Measurements from ENCODE around the gene CBFA2T2. TPM values are rescaled to one million over a fixed set of nuclear protein-coding genes. Genes with fewer than 3 reads are reported as not detected.
"Not testable (repeated sequence)": the region's sequence is repeated elsewhere in the genome, so short reads cannot be mapped to it uniquely, and the experiment has no call there.

CBFA2T2 gene
- total and polyA plus RNA-seq, 4 experiments from 2014 or later, result 16.5 to 43.4 (median 33.6) TPM

GRCh38 chr20:33481431-33481941 lies 8.4 kb upstream of the CBFA2T2 start:
- intact Hi-C loops (cut with micrococcal nuclease), result no loop called here
- H3K9me3 ChIP-seq (ENCODE audit: control insufficient read depth in 1 of 2, low read length in 2 of 2), result no peaks in the 10 kb centered on the region
- H3K36me3 ChIP-seq (ENCODE audit: insufficient read depth, low read length), result no peaks in the 10 kb centered on the region
- no peaks in the 10 kb centered on the region for H3K9me3 Mint-ChIP-seq
- no peak overlapping the region for H3K4me3 Mint-ChIP-seq
- no peaks in the 10 kb centered on the region for H3K27me3 ChIP-seq (ENCODE audit: insufficient read depth, low read length)
- no peaks in the 10 kb centered on the region for H3K36me3 Mint-ChIP-seq
- H3K4me3 ChIP-seq (ENCODE audit: low read length in 2 of 2), result no peak overlapping the region
- CTCF ChIA-PET (ENCODE audit: partially characterized antibody), result no interaction called here
- no peaks in the 10 kb centered on the region for H3K4me1 ChIP-seq (ENCODE audit: insufficient read depth, low read length)
- POLR2A ChIA-PET (ENCODE audit: partially characterized antibody), result no interaction called here
- no peak overlapping the region for H3K27ac Mint-ChIP-seq
- peaks cover 0 to 2% (median 0%) of the 10 kb centered on the region in 4 donors for H3K4me1 Mint-ChIP-seq
- no peak for DNase-seq
- H3K27me3 Mint-ChIP-seq, result no peaks in the 10 kb centered on the region
- no peak overlapping the region for H3K27ac ChIP-seq (ENCODE audit: low read depth, low read length)

DNA sequence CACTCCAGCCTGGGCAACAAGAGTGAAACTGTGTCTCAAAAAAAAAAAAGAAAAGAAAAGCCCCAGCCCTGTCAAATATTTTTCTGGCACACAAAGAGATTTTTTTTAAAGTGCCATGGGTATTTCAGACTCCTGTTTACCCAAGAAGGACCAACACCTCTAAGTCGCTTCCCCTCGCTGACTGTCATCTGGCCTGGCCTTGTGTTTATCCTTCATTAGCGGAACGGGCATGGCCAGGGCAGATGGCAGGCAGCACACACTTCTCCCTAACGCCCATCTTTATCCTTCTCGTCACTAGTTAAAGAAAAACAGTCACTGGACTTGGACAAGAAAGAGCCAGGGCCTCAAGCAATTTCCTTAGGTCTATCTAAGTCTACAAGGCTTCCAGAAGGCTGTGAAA lies 7.3 kb upstream of the CBFA2T2 start:
- no peak overlapping the region for H3K4me3 Mint-ChIP-seq
- Histone ChIP-seq H3K27me3 (ENCODE audit: insufficient read depth, low read length) (no peaks in the 10 kb centered on the region), H3K27ac (ENCODE audit: low read depth, low read length) (no peak overlapping the region), H3K4me1 (ENCODE audit: insufficient read depth, low read length) (no peaks in the 10 kb centered on the region), H3K36me3 (ENCODE audit: insufficient read depth, low read length) (no peaks in the 10 kb centered on the region), H3K9me3 (ENCODE audit: control insufficient read depth in 1 of 2, low read length in 2 of 2) (no peaks in the 10 kb centered on the region), H3K4me3 (ENCODE audit: low read length in 2 of 2) (no peak overlapping the region)
- ChIA-PET POLR2A (ENCODE audit: partially characterized antibody) (no interaction called here), CTCF (ENCODE audit: partially characterized antibody) (no interaction called here)
- H3K27ac Mint-ChIP-seq, result peak overlapping the region in 1 of 7 donors; percentile 43
- peaks cover 0 to 2% (median 0%) of the 10 kb centered on the region in 4 donors for H3K4me1 Mint-ChIP-seq
- H3K27me3 Mint-ChIP-seq, result no peaks in the 10 kb centered on the region
- H3K36me3 Mint-ChIP-seq, result no peaks in the 10 kb centered on the region
- intact Hi-C loops (cut with micrococcal nuclease), result no loop called here
- H3K9me3 Mint-ChIP-seq, result no peaks in the 10 kb centered on the region
- DNase-seq, result no peak

- intact Hi-C loops (cut with micrococcal nuclease), result not testable (repeated sequence)
Measured at GRCh38 chr20:33483186-33483585, 6.7 kb upstream of the CBFA2T2 start.

GRCh38 chr20:33488201-33488600 lies 1.7 kb upstream of the CBFA2T2 start:
- peaks cover 8 to 24% (median 17%) of the 10 kb centered on the region in 4 donors for H3K4me1 Mint-ChIP-seq
- H3K4me3 ChIP-seq (ENCODE audit: low read length in 2 of 2), result no peak overlapping the region
- peaks cover 16% of the 10 kb centered on the region for H3K4me1 ChIP-seq (ENCODE audit: insufficient read depth, low read length)
- no peak for DNase-seq
- no peaks in the 10 kb centered on the region for H3K9me3 ChIP-seq (ENCODE audit: control insufficient read depth in 1 of 2, low read length in 2 of 2)
- H3K27me3 ChIP-seq (ENCODE audit: insufficient read depth, low read length), result no peaks in the 10 kb centered on the region
- H3K36me3 ChIP-seq (ENCODE audit: insufficient read depth, low read length), result no peaks in the 10 kb centered on the region
- H3K9me3 Mint-ChIP-seq, result no peaks in the 10 kb centered on the region
- ChIA-PET POLR2A (ENCODE audit: partially characterized antibody) (interaction anchor here (0.7 to 2.9 kb wide), 4 partner anchors 44 to 294 kb away, joined by 3 to 23 read pairs (median 18); partner anchors contain the start of genes PXMP4, SNTA1 and ZNF341), CTCF (ENCODE audit: partially characterized antibody) (interaction anchor here (1.8 kb wide), 1 partner anchor 180 kb away, joined by 9 read pairs; no protein-coding TSS in a partner anchor)
- peak overlapping the region in 2 of 8 donors; percentile 12 to 15 for H3K4me3 Mint-ChIP-seq
- peaks cover 0 to 7% of the 10 kb centered on the region in 2 donors for H3K36me3 Mint-ChIP-seq
- peak overlapping the region in 5 of 7 donors; percentile 10 to 84 (median 54) for H3K27ac Mint-ChIP-seq
- intact Hi-C loops (cut with micrococcal nuclease), result no loop called here
- no peaks in the 10 kb centered on the region for H3K27me3 Mint-ChIP-seq
- H3K27ac ChIP-seq (ENCODE audit: low read depth, low read length), result no peak overlapping the region

More at GRCh38 chr20:33483186-33483585, 6.7 kb upstream of the CBFA2T2 start:
- DNase-seq; POLR2A ChIA-PET (ENCODE audit: partially characterized antibody); H3K36me3 Mint-ChIP-seq; H3K27ac ChIP-seq (ENCODE audit: low read depth, low read length); H3K4me1 ChIP-seq (ENCODE audit: insufficient read depth, low read length); H3K27me3 ChIP-seq (ENCODE audit: insufficient read depth, low read length); H3K9me3 Mint-ChIP-seq; CTCF ChIA-PET (ENCODE audit: partially characterized antibody); H3K36me3 ChIP-seq (ENCODE audit: insufficient read depth, low read length); H3K9me3 ChIP-seq (ENCODE audit: control insufficient read depth in 1 of 2, low read length in 2 of 2); H3K4me1 Mint-ChIP-seq; H3K27me3 Mint-ChIP-seq; H3K4me3 Mint-ChIP-seq; H3K4me3 ChIP-seq (ENCODE audit: low read length in 2 of 2): not testable (repeated sequence)
- H3K27ac Mint-ChIP-seq, result peak overlapping the region in 1 of 7 donors; percentile 43

GRCh38 chr20:33488661-33489494 lies 1.0 kb upstream of the CBFA2T2 start:
- Mint-ChIP-seq H3K4me3 (peak overlapping the region in 3 of 8 donors; percentile 15 to 29 (median 21)), H3K27ac (peak overlapping the region; percentile 55 to 95 (median 70)), H3K4me1 (peaks cover 8 to 24% (median 18%) of the 10 kb centered on the region in 4 donors)
- H3K27ac ChIP-seq (ENCODE audit: low read depth, low read length), result peak overlapping the region; percentile 89
- peaks cover 16% of the 10 kb centered on the region for H3K4me1 ChIP-seq (ENCODE audit: insufficient read depth, low read length)
- H3K9me3 ChIP-seq (ENCODE audit: control insufficient read depth in 1 of 2, low read length in 2 of 2); H3K36me3 ChIP-seq (ENCODE audit: insufficient read depth, low read length); H3K27me3 Mint-ChIP-seq; H3K36me3 Mint-ChIP-seq; H3K9me3 Mint-ChIP-seq; H3K27me3 ChIP-seq (ENCODE audit: insufficient read depth, low read length); DNase-seq: not testable (repeated sequence)
- CTCF ChIA-PET (ENCODE audit: partially characterized antibody), result interaction anchor here (0.7 to 1.8 kb wide), 7 partner anchors 45 to 243 kb away, joined by 3 to 9 read pairs (median 4); partner anchors contain the start of genes PXMP4 and SNTA1
- peak overlapping the region in 1 of 2 donors; percentile 70 for H3K4me3 ChIP-seq (ENCODE audit: low read length in 2 of 2)
- intact Hi-C loops (cut with micrococcal nuclease), result loop anchor here (1.0 kb wide), 3 partner anchors 66 to 231 kb away; partner anchors contain the start of gene PXMP4
- POLR2A ChIA-PET (ENCODE audit: partially characterized antibody), result interaction anchor here (1.0 to 2.9 kb wide), 23 partner anchors 9 to 953 kb away, joined by 3 to 47 read pairs (median 6); partner anchors contain the start of genes ACTL10, CDK5RAP1, CHMP4B and EIF2S2

GRCh38 chr20:33489495-33490022 lies 337 bp upstream of the CBFA2T2 start:
- peaks cover 16% of the 10 kb centered on the region for H3K4me1 ChIP-seq (ENCODE audit: insufficient read depth, low read length)
- peak overlapping the region; percentile 89 for H3K27ac ChIP-seq (ENCODE audit: low read depth, low read length)

More at GRCh38 chr20:33489495-33490022, 337 bp upstream of the CBFA2T2 start:
- H3K9me3 Mint-ChIP-seq, result no peaks in the 10 kb centered on the region
- Histone ChIP-seq H3K4me3 (ENCODE audit: low read length in 2 of 2) (peak overlapping the region; percentile 61 to 70), H3K36me3 (ENCODE audit: insufficient read depth, low read length) (no peaks in the 10 kb centered on the region), H3K27me3 (ENCODE audit: insufficient read depth, low read length) (no peaks in the 10 kb centered on the region), H3K9me3 (ENCODE audit: control insufficient read depth in 1 of 2, low read length in 2 of 2) (no peaks in the 10 kb centered on the region)
- peak; percentile 98 to 99 (median 99) for DNase-seq
- ChIA-PET CTCF (ENCODE audit: partially characterized antibody) (interaction anchor here (0.7 to 1.8 kb wide), 9 partner anchors 32 to 243 kb away, joined by 3 to 9 read pairs (median 4); partner anchors contain the start of genes PXMP4 and SNTA1), POLR2A (ENCODE audit: partially characterized antibody) (interaction anchor here (0.5 to 2.9 kb wide), 34 partner anchors 10 to 1380 kb away, joined by 3 to 47 read pairs (median 5); partner anchors contain the start of genes ACTL10, CDK5RAP1, CHMP4B and EIF2S2)
- peak overlapping the region; percentile 92 to 95 (median 94) for H3K27ac Mint-ChIP-seq
- H3K36me3 Mint-ChIP-seq, result peaks cover 0 to 10% of the 10 kb centered on the region in 2 donors
- no peaks in the 10 kb centered on the region for H3K27me3 Mint-ChIP-seq
- peaks cover 8 to 24% (median 18%) of the 10 kb centered on the region in 4 donors for H3K4me1 Mint-ChIP-seq
- intact Hi-C loops (cut with micrococcal nuclease), result loop anchor here (1.0 kb wide), 5 partner anchors 45 to 231 kb away; partner anchors contain the start of genes ACTL10 and PXMP4
- H3K4me3 Mint-ChIP-seq, result peak overlapping the region; percentile 81 to 96 (median 86)

Data from CD4-positive, alpha-beta memory T cell (primary cell).